ENCODE results near the gene PYGO2. TPM values are rescaled to one million over a fixed set of nuclear protein-coding genes. Genes with fewer than 3 reads are reported as not detected.

The PYGO2 gene
- total RNA-seq, 3 donors from 2014 or later = 22.8 to 34.3 (median 25.8) TPM

DNA sequence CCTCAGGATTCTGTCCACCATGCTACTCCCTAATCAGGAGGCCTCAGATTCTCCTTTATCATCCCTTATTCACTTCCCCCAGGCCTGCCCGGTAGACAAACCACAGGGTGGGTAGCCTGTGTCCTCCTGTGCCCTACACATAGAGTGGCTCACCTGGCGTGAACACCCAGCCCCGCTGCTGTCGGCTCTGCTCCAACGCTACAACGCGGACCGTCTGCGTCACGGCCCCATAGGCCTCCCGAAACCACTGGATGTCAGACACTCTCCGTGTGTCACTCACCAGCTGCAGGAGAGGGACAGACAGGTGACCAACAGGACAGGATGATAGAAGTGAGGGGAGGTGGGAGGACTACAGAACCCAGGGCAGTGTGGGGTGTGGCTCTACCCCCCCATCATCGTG is 35.4 kb downstream of the PYGO2 start:
- no peak overlapping the region for H3K4me3 ChIP-seq
- TF ChIP-seq, protein P1, sequence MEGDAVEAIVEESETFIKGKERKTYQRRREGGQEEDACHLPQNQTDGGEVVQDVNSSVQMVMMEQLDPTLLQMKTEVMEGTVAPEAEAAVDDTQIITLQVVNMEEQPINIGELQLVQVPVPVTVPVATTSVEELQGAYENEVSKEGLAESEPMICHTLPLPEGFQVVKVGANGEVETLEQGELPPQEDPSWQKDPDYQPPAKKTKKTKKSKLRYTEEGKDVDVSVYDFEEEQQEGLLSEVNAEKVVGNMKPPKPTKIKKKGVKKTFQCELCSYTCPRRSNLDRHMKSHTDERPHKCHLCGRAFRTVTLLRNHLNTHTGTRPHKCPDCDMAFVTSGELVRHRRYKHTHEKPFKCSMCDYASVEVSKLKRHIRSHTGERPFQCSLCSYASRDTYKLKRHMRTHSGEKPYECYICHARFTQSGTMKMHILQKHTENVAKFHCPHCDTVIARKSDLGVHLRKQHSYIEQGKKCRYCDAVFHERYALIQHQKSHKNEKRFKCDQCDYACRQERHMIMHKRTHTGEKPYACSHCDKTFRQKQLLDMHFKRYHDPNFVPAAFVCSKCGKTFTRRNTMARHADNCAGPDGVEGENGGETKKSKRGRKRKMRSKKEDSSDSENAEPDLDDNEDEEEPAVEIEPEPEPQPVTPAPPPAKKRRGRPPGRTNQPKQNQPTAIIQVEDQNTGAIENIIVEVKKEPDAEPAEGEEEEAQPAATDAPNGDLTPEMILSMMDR (IDR thresholded peaks at IDR 0.05) = no peak
- H3K36me3 ChIP-seq (ENCODE audit: low read depth) = no peaks in the 10 kb centered on the region
- H3K4me1 ChIP-seq (ENCODE audit: low read depth) = peaks cover 3% of the 10 kb centered on the region
- no peak for DNase-seq
- intact Hi-C loops (cut with DNase I, micrococcal nuclease) = no loop called here
- no peak for ATAC-seq
- no peaks in the 10 kb centered on the region for H3K9me3 ChIP-seq

DNA sequence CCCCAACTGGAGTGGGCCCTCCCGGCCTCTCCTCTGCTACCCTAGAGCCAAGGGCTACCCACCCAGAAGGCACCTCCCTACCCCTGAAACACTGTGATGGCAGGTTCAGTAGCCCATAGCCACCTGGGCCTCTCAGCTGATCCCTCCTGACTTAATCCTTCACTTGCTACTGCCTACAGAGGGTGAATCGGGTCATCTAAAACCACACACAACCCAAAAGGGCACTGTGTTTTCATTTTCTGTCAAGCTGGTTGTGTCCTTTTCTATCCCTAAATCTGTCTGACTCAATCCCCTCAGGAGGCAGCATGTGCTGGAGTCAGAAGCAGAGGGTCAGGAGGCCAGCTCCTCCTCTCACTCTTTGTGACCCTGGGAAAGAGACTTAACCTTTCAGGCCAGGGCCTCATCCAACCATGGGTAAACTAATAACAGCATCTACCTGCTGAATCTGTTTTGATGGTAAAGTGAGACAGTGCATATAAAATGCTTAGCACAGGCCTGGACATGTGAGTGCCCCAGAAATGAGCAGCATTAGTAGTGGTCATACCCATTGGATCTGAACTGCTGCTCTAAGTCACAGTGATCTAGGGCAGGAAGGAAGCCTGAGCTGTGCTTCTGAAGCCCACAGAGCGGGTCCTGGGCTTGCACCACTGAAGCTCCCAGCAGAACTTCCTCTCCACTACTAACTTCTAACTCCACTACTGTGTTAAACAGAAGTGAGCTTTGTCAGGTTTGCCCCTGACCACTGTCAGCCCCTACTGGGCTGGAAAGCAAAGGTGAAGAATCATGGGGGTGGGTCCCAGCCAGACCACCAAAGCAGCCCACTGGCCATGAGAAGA is 36.0 kb downstream of the PYGO2 start:
- Histone ChIP-seq H3K36me3 (ENCODE audit: low read depth) (no peaks in the 10 kb centered on the region), H3K9me3 (no peaks in the 10 kb centered on the region), H3K4me3 (no peak overlapping the region), H3K4me1 (ENCODE audit: low read depth) (no peaks in the 10 kb centered on the region)
- TF ChIP-seq, protein P1 (IDR thresholded peaks at IDR 0.05) = no peak
- DNase-seq (no peak), ATAC-seq (no peak)
- intact Hi-C loops (cut with DNase I, micrococcal nuclease) = no loop called here

DNA sequence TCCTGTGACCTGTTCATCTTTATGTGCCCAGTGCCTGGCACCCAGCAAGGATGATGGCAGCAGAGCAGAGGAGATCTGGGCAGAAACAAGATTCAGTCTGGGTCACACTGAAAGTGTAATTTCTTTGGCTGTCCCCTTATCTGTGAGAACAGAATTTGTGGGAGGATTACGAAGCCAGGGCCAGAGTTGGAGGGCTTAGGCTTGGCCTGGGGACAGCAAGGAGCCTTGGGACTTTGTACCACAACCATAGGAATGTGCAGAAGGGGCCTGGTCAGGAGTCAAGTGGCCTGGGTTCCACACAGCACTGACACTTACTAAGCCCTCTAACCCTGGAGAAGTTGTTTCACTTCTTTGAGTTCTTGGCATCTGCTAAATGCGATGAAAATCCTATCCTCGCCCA is 37.9 kb downstream of the PYGO2 start:
- H3K36me3 ChIP-seq (ENCODE audit: low read depth) = no peaks in the 10 kb centered on the region
- TF ChIP-seq, protein P1 (IDR thresholded peaks at IDR 0.05) = no peak
- ATAC-seq = no peak
- H3K9me3 ChIP-seq = no peaks in the 10 kb centered on the region
- H3K4me1 ChIP-seq (ENCODE audit: low read depth) = no peaks in the 10 kb centered on the region
- DNase-seq = no peak
- H3K4me3 ChIP-seq = no peak overlapping the region
- intact Hi-C loops (cut with DNase I, micrococcal nuclease) = no loop called here

DNA sequence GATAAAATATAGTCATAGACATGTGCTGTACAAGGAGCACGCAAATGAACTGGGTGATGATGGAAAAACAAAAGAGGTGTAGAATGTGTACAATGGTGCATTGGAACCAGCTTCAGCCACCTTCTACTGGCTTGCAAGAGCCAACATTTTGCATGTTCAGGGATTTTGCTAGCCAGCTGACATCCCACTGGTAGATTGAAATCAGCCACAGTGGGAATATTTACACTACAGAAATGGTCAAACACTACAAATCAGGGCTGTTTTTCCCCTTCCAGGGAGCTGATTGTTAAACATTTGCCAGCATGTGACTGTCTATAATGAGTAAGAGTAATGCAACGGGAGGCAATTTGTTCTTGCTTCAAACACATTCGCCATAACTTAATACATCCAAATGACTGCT is 48.3 kb downstream of the PYGO2 start:
- Histone ChIP-seq H3K4me1 (ENCODE audit: low read depth) (no peaks in the 10 kb centered on the region), H3K9me3 (no peaks in the 10 kb centered on the region), H3K36me3 (ENCODE audit: low read depth) (no peaks in the 10 kb centered on the region), H3K4me3 (no peak overlapping the region)
- DNase-seq = no peak
- intact Hi-C loops (cut with DNase I, micrococcal nuclease) = no loop called here
- TF ChIP-seq, protein P1 (IDR thresholded peaks at IDR 0.05) = no peak
- ATAC-seq = no peak

DNA sequence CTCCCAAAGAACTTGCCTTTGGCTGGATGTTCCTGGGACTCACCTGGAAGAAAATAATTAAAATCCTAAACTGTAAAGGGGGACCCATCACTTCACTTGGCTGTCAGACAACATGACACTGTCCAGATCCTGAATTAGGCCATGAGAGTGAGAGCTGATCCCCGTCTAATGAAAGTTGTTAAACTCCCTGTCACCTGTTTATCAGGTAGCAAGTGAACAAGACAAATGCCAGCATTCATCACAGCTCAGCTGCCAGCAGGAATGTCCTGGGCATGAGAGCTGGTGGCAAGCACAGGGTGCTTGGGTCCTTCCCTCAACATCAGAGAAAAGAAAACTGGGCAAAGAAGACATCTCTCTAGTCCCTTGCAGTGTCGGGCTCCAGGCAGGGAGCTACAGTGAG is 48.8 kb downstream of the PYGO2 start:
- TF ChIP-seq, protein P1 (IDR thresholded peaks at IDR 0.05) = no peak
- H3K36me3 ChIP-seq (ENCODE audit: low read depth) = no peaks in the 10 kb centered on the region
- no peaks in the 10 kb centered on the region for H3K4me1 ChIP-seq (ENCODE audit: low read depth)
- ATAC-seq (no peak), DNase-seq (no peak)
- no peak overlapping the region for H3K4me3 ChIP-seq
- no peaks in the 10 kb centered on the region for H3K9me3 ChIP-seq
- intact Hi-C loops (cut with DNase I, micrococcal nuclease) = no loop called here
